Measurements from ENCODE around the gene PTPRN2. TPM values are rescaled to one million over a fixed set of nuclear protein-coding genes. Genes with fewer than 3 reads are reported as not detected.

Gene PTPRN2
- total RNA-seq, 1 experiment from 2014 or later = not detected

GRCh38 chr7:158401826-158402225 lies 185.8 kb downstream of the PTPRN2 start:
- no peaks in the 10 kb centered on the region for H3K4me1 ChIP-seq (replicated peaks; ENCODE audit: insufficient read depth)
- no peaks in the 10 kb centered on the region for H4K20me1 ChIP-seq (ENCODE audit: insufficient read depth)
- no peak for DNase-seq
- ChIA-PET POLR2A (ENCODE audit: unreplicated experiment) (no interaction called here), CTCF (no interaction called here)
- TF ChIP-seq, protein P1, sequence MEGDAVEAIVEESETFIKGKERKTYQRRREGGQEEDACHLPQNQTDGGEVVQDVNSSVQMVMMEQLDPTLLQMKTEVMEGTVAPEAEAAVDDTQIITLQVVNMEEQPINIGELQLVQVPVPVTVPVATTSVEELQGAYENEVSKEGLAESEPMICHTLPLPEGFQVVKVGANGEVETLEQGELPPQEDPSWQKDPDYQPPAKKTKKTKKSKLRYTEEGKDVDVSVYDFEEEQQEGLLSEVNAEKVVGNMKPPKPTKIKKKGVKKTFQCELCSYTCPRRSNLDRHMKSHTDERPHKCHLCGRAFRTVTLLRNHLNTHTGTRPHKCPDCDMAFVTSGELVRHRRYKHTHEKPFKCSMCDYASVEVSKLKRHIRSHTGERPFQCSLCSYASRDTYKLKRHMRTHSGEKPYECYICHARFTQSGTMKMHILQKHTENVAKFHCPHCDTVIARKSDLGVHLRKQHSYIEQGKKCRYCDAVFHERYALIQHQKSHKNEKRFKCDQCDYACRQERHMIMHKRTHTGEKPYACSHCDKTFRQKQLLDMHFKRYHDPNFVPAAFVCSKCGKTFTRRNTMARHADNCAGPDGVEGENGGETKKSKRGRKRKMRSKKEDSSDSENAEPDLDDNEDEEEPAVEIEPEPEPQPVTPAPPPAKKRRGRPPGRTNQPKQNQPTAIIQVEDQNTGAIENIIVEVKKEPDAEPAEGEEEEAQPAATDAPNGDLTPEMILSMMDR (conservative IDR thresholded peaks at IDR 0.05) = no peak
- TF ChIP-seq EZH2 (IDR thresholded peaks at IDR 0.05; ENCODE audit: low read depth) = no peak
- H3K4me3 ChIP-seq = no peak overlapping the region
- H3K9me2 ChIP-seq (ENCODE audit: insufficient read depth) = no peaks in the 10 kb centered on the region
- no peak overlapping the region for H3K27ac ChIP-seq
- H3F3A ChIP-seq (ENCODE audit: insufficient read depth, low read depth) = no peaks in the 10 kb centered on the region
- no peaks in the 10 kb centered on the region for H3K9me3 ChIP-seq (ENCODE audit: insufficient read depth, low read depth)
- no peak overlapping the region for H2AFZ ChIP-seq
- BruUV-seq (replicated peaks) = no TSS peak
- no peaks in the 10 kb centered on the region for H3K36me3 ChIP-seq (ENCODE audit: low read depth)
- H3K27me3 ChIP-seq (ENCODE audit: insufficient read depth, low read depth) = peaks cover 93% of the 10 kb centered on the region
- no peak overlapping the region for H3K4me2 ChIP-seq
- no peaks in the 10 kb centered on the region for H3K79me2 ChIP-seq (ENCODE audit: low read depth)
- intact Hi-C loops (cut with micrococcal nuclease; ENCODE audit: unreplicated experiment) = no loop called here

DNA sequence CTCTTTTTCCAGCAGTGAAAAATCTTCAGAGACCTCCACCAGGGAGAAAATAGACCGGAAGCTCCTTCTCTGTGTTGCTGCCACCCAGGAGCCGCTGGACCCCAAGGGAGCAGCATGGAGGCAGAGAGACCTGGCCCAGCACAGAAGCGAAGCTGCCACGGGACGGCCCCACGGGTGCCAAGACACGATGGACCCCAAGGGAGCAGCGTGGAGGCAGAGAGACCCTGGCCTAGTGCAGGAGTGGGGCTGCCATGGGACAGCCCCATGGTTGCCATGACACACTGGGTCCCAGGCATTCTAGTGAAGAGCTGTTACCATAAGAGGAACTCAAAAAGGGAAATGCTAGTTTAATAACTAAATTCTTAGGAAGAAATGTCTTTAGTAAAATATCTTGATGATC lies 186.3 kb downstream of the PTPRN2 start:
- Histone ChIP-seq H3K4me1 (replicated peaks; ENCODE audit: insufficient read depth) (no peaks in the 10 kb centered on the region), H3K9me3 (ENCODE audit: insufficient read depth, low read depth) (no peaks in the 10 kb centered on the region), H3K9me2 (ENCODE audit: insufficient read depth) (no peaks in the 10 kb centered on the region), H3K4me2 (no peak overlapping the region), H3K27me3 (ENCODE audit: insufficient read depth, low read depth) (peaks cover 90% of the 10 kb centered on the region), H3K79me2 (ENCODE audit: low read depth) (no peaks in the 10 kb centered on the region), H3K4me3 (no peak overlapping the region), H3K36me3 (ENCODE audit: low read depth) (no peaks in the 10 kb centered on the region), H3F3A (ENCODE audit: insufficient read depth, low read depth) (no peaks in the 10 kb centered on the region), H3K27ac (no peak overlapping the region), H4K20me1 (ENCODE audit: insufficient read depth) (no peaks in the 10 kb centered on the region), H2AFZ (no peak overlapping the region)
- no peak for TF ChIP-seq EZH2 (IDR thresholded peaks at IDR 0.05; ENCODE audit: low read depth)
- TF ChIP-seq, protein P1 (conservative IDR thresholded peaks at IDR 0.05) = no peak
- CTCF ChIA-PET = no interaction called here
- POLR2A ChIA-PET (ENCODE audit: unreplicated experiment) = no interaction called here
- DNase-seq = no peak
- BruUV-seq (replicated peaks) = no TSS peak
- intact Hi-C loops (cut with micrococcal nuclease; ENCODE audit: unreplicated experiment) = no loop called here

GRCh38 chr7:158400601-158401225 lies 186.9 kb downstream of the PTPRN2 start:
- no TSS peak for BruUV-seq (replicated peaks)
- H3K79me2 ChIP-seq (ENCODE audit: low read depth) = no peaks in the 10 kb centered on the region
- no peaks in the 10 kb centered on the region for H3K9me2 ChIP-seq (ENCODE audit: insufficient read depth)
- no peaks in the 10 kb centered on the region for H3K4me1 ChIP-seq (replicated peaks; ENCODE audit: insufficient read depth)
- no peaks in the 10 kb centered on the region for H3K36me3 ChIP-seq (ENCODE audit: low read depth)
- DNase-seq = no peak
- H3K27me3 ChIP-seq (ENCODE audit: insufficient read depth, low read depth) = peaks cover 88% of the 10 kb centered on the region
- H3K9me3 ChIP-seq (ENCODE audit: insufficient read depth, low read depth) = no peaks in the 10 kb centered on the region
- no peak overlapping the region for H3K27ac ChIP-seq
- TF ChIP-seq EZH2 (IDR thresholded peaks at IDR 0.05; ENCODE audit: low read depth) = no peak
- TF ChIP-seq, protein P1 (conservative IDR thresholded peaks at IDR 0.05) = no peak
- H3F3A ChIP-seq (ENCODE audit: insufficient read depth, low read depth) = no peaks in the 10 kb centered on the region
- H3K4me2 ChIP-seq = no peak overlapping the region
- intact Hi-C loops (cut with micrococcal nuclease; ENCODE audit: unreplicated experiment) = no loop called here
- H2AFZ ChIP-seq = no peak overlapping the region
- H3K4me3 ChIP-seq = no peak overlapping the region
- no peaks in the 10 kb centered on the region for H4K20me1 ChIP-seq (ENCODE audit: insufficient read depth)
- ChIA-PET CTCF (no interaction called here), POLR2A (ENCODE audit: unreplicated experiment) (no interaction called here)

All from PC-9 (cell line).